D721Med (cell line): Measurements from ENCODE around the gene GNG4.

Source experiments
- DNase-seq: peaks from one replicate; pipeline ENCODE4 v3.0.0; 2011; ENCODE audit warnings: low spot score; ENCODE audit not compliant: insufficient read length
- FAIRE-seq: peaks from 2 replicates; lab custom pipeline; 2011; peaks lifted over from hg19 to GRCh38; lab: Jason Lieb, UNC
- TF ChIP-seq, protein P1 (sequence below): IDR thresholded peaks from 2 replicates; pipeline ENCODE4 v1.5.1; 2012; ENCODE audit warnings: mild to moderate bottlenecking, control low read depth; ENCODE audit not compliant: insufficient read depth; ENCODE audit errors: missing control alignments

Gene GNG4

GRCh38 chr1:235635938-235636662, 13.5 kb downstream of the GNG4 start:
- TF ChIP-seq, protein P1, sequence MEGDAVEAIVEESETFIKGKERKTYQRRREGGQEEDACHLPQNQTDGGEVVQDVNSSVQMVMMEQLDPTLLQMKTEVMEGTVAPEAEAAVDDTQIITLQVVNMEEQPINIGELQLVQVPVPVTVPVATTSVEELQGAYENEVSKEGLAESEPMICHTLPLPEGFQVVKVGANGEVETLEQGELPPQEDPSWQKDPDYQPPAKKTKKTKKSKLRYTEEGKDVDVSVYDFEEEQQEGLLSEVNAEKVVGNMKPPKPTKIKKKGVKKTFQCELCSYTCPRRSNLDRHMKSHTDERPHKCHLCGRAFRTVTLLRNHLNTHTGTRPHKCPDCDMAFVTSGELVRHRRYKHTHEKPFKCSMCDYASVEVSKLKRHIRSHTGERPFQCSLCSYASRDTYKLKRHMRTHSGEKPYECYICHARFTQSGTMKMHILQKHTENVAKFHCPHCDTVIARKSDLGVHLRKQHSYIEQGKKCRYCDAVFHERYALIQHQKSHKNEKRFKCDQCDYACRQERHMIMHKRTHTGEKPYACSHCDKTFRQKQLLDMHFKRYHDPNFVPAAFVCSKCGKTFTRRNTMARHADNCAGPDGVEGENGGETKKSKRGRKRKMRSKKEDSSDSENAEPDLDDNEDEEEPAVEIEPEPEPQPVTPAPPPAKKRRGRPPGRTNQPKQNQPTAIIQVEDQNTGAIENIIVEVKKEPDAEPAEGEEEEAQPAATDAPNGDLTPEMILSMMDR = no peak
- FAIRE-seq (no peak), DNase-seq (no peak)

- DNase-seq = no peak
Measured at GRCh38 chr1:235632506-235633401, 16.8 kb downstream of the GNG4 start.

GRCh38 chr1:235631816-235632215, 17.8 kb downstream of the GNG4 start:
- TF ChIP-seq, protein P1 = no peak
- DNase-seq (no peak), FAIRE-seq (no peak)

More at GRCh38 chr1:235632506-235633401, 16.8 kb downstream of the GNG4 start:
- TF ChIP-seq, protein P1 = no peak
- peak; percentile 86 for FAIRE-seq

- TF ChIP-seq, protein P1 = no peak
- FAIRE-seq (no peak), DNase-seq (no peak)
Measured at GRCh38 chr1:235628316-235629005, 21.1 kb downstream of the GNG4 start.

DNA sequence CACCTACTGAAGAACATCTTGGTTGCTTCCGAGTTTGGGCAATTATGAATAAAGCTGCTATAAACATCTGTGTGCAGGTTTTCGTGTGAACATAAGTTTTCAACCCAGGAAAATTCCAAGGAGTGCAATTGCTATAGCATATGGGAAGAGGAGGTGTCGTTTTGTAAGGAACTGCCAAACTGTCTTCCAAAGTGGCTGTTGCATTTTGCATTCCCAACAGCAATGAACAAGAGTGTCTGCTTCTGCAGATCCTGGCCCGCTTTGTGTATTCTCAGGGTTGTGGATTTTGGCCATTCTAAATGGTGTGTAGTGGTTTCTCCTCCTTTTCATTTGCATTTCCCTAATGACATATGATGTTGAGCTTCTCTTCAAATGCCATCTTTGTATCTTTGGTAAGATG, 23.8 kb downstream of the GNG4 start:
- DNase-seq (no peak), FAIRE-seq (no peak)
- TF ChIP-seq, protein P1 = no peak

DNA sequence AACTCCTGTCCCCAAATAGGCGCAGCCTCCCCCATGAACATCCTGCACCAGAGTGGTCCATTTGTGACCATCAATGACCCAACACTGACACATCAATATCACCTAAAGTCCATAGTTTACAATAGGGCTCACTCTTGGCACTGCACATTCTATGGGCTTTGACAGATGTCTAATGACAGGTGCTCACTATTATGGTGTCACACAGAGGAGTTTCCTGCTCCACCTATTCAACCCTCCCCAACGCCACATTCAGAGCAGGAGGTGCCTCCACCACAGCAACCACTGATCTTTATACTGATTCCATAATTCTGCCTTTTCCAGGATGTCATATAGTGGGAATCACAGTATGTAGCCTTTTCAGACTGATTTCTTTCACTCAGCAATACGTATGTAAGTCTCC, 24.2 kb downstream of the GNG4 start:
- FAIRE-seq (no peak), DNase-seq (no peak)
- TF ChIP-seq, protein P1 = no peak
